ENCODE data around the gene ZNF227. TPM values are rescaled to one million over a fixed set of nuclear protein-coding genes. Genes with fewer than 3 reads are reported as not detected.

The ZNF227 gene
- total RNA-seq, 1 experiment from 2014 or later: 18.5 TPM

DNA sequence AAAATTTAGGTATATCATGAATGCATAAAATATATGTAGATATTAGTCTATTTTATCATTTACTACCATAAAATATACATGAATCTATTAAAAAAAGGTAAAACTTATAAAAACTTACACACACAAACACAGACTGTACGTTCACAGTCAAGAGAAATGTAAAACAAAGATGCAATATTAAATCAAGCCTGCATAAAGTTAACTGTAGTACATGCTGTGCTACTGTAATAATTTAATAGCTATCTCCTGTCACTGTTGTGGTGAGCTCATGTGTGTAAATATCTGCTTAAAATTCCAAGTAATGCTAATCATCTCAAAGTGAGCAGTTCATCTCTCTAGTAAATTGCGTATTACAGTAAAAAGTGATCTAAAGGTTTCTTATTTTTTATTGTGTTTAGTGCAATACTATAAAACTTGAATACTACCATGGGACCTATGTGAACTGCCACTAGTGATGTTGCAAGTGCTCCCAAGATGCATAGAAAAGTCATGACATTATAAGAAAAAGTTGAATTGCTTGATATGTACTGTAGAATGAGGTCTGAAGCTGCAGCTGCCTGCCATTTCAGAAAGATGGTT is 46.6 kb downstream of the ZNF227 start (continued):
- TF ChIP-seq, protein P1, sequence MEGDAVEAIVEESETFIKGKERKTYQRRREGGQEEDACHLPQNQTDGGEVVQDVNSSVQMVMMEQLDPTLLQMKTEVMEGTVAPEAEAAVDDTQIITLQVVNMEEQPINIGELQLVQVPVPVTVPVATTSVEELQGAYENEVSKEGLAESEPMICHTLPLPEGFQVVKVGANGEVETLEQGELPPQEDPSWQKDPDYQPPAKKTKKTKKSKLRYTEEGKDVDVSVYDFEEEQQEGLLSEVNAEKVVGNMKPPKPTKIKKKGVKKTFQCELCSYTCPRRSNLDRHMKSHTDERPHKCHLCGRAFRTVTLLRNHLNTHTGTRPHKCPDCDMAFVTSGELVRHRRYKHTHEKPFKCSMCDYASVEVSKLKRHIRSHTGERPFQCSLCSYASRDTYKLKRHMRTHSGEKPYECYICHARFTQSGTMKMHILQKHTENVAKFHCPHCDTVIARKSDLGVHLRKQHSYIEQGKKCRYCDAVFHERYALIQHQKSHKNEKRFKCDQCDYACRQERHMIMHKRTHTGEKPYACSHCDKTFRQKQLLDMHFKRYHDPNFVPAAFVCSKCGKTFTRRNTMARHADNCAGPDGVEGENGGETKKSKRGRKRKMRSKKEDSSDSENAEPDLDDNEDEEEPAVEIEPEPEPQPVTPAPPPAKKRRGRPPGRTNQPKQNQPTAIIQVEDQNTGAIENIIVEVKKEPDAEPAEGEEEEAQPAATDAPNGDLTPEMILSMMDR (IDR thresholded peaks at IDR 0.05): no peak
- TF ChIP-seq IRF2 (CRISPR knock-in tag; IDR thresholded peaks at IDR 0.05; ENCODE audit: borderline replicate concordance, low read depth) (no peak), ZBTB43 (CRISPR knock-in tag; IDR thresholded peaks at IDR 0.05) (no peak), ZNF219 (CRISPR knock-in tag; IDR thresholded peaks at IDR 0.05; ENCODE audit: borderline replicate concordance) (no peak), SOX15 (CRISPR knock-in tag; IDR thresholded peaks at IDR 0.05) (no peak), FOXK1 (CRISPR knock-in tag; IDR thresholded peaks at IDR 0.05) (no peak)

- H3K9me3 Mint-ChIP-seq: peaks cover 25% of the 10 kb centered on the region
- H3K36me3 Mint-ChIP-seq: 0 out of 2 replicates have a peak, but pooled peaks cover 7% of the 10 kb centered on the region
- H3K27me3 Mint-ChIP-seq (ENCODE audit: low read depth): no peaks in the 10 kb centered on the region; the same call in 1 of the 2 replicates
- TF ChIP-seq ZNF263 (CRISPR knock-in tag; IDR thresholded peaks at IDR 0.05; ENCODE audit: low read depth) (no peak), ATF6 (CRISPR knock-in tag; IDR thresholded peaks at IDR 0.05) (no peak), ZNF232 (CRISPR knock-in tag; IDR thresholded peaks at IDR 0.05) (no peak), FOXK1 (CRISPR knock-in tag; IDR thresholded peaks at IDR 0.05) (no peak), ERG (CRISPR knock-in tag; IDR thresholded peaks at IDR 0.05) (no peak), GTF2I (CRISPR knock-in tag; conservative IDR thresholded peaks at IDR 0.05) (no peak), JUN (CRISPR knock-in tag; IDR thresholded peaks at IDR 0.05) (no peak), GRHL2 (CRISPR knock-in tag; IDR thresholded peaks at IDR 0.05; ENCODE audit: insufficient replicate concordance, severe bottlenecking) (no peak)
- TF ChIP-seq, protein P1 (IDR thresholded peaks at IDR 0.05): no peak
- TF ChIP-seq, protein P2, sequence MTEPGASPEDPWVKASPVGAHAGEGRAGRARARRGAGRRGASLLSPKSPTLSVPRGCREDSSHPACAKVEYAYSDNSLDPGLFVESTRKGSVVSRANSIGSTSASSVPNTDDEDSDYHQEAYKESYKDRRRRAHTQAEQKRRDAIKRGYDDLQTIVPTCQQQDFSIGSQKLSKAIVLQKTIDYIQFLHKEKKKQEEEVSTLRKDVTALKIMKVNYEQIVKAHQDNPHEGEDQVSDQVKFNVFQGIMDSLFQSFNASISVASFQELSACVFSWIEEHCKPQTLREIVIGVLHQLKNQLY (CRISPR knock-in tag; IDR thresholded peaks at IDR 0.05): no peak
- TF ChIP-seq, protein P3, sequence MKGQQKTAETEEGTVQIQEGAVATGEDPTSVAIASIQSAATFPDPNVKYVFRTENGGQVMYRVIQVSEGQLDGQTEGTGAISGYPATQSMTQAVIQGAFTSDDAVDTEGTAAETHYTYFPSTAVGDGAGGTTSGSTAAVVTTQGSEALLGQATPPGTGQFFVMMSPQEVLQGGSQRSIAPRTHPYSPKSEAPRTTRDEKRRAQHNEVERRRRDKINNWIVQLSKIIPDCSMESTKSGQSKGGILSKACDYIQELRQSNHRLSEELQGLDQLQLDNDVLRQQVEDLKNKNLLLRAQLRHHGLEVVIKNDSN (CRISPR knock-in tag; IDR thresholded peaks at IDR 0.05): no peak
- H3K27ac Mint-ChIP-seq: peak overlapping the region; percentile 24
- peaks cover 7% of the 10 kb centered on the region for H3K4me1 Mint-ChIP-seq
- peak overlapping the region; percentile 92 for H3K4me3 Mint-ChIP-seq
- peak; percentile 12 for DNase-seq (ENCODE audit: low spot score)
- POLR2A ChIA-PET: interaction anchor here (0.8 kb wide), 1 partner anchor 44 kb away, joined by 3 read pairs; the partner anchor contains the start of gene ZNF235
- CTCF ChIA-PET: interaction anchor here (1.0 kb wide), 1 partner anchor 45 kb away, joined by 3 read pairs; the partner anchor contains the start of gene ZNF235
- ATAC-seq: peak; percentile 9; the same call in 1 of the 2 replicates
These were observed 48.0 kb downstream of the ZNF227 start for GRCh38 chr19:44260343-44260681.

Measured in WTC11 (cell line).